ENCODE results near the gene PGK1. TPM values are rescaled to one million over a fixed set of nuclear protein-coding genes. Genes with fewer than 3 reads are reported as not detected.

Gene PGK1
- polyA plus RNA-seq, 1 experiment = 474 TPM

GRCh38 chrX:78129714-78130113 lies 25.7 kb downstream of the PGK1 start:
- DNase-seq (ENCODE audit: low read depth) = no peak
- ChIA-PET CTCF (no interaction called here), POLR2A (interaction anchor here (0.6 kb wide), 1 partner anchor 10 kb away, joined by 3 read pairs; the partner anchor contains the start of gene TAF9B)
- H3K36me3 ChIP-seq (ENCODE audit: control insufficient read depth, insufficient read depth, low read length) = peaks cover 6% of the 10 kb centered on the region
- no peaks in the 10 kb centered on the region for H3K27me3 ChIP-seq (ENCODE audit: control insufficient read depth, insufficient read depth, low read length)
- TF ChIP-seq, protein P1, sequence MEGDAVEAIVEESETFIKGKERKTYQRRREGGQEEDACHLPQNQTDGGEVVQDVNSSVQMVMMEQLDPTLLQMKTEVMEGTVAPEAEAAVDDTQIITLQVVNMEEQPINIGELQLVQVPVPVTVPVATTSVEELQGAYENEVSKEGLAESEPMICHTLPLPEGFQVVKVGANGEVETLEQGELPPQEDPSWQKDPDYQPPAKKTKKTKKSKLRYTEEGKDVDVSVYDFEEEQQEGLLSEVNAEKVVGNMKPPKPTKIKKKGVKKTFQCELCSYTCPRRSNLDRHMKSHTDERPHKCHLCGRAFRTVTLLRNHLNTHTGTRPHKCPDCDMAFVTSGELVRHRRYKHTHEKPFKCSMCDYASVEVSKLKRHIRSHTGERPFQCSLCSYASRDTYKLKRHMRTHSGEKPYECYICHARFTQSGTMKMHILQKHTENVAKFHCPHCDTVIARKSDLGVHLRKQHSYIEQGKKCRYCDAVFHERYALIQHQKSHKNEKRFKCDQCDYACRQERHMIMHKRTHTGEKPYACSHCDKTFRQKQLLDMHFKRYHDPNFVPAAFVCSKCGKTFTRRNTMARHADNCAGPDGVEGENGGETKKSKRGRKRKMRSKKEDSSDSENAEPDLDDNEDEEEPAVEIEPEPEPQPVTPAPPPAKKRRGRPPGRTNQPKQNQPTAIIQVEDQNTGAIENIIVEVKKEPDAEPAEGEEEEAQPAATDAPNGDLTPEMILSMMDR (IDR thresholded peaks at IDR 0.05; ENCODE audit: insufficient read depth, low read depth, low read length) = no peak
- H3K4me3 ChIP-seq (ENCODE audit: low read depth, low read length) = no peak overlapping the region

DNA sequence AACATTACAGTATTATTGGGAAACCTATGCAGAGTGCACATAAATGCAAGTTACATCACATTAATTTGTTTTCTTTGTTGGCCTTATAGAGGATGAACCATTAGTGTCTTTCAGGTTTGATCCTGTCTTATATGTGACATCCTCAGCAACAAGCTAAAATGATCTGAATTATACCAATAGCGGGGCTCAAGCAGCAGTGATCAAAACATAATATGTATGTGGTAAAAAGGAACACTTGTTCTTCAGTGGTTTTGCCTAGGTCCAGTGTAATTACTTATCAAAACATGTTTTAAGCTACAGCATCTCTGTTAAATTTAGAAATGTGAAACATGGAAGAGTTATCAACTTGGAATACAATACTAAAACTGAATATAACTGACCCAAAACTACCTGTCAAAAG lies 26.3 kb downstream of the PGK1 start:
- POLR2A ChIA-PET = no interaction called here
- no peak overlapping the region for H3K4me3 ChIP-seq (ENCODE audit: low read depth, low read length)
- no peak for DNase-seq (ENCODE audit: low read depth)
- H3K36me3 ChIP-seq (ENCODE audit: control insufficient read depth, insufficient read depth, low read length) = peaks cover 1% of the 10 kb centered on the region
- H3K27me3 ChIP-seq (ENCODE audit: control insufficient read depth, insufficient read depth, low read length) = no peaks in the 10 kb centered on the region
- TF ChIP-seq, protein P1 (IDR thresholded peaks at IDR 0.05; ENCODE audit: insufficient read depth, low read depth, low read length) = no peak
- CTCF ChIA-PET = no interaction called here

DNA sequence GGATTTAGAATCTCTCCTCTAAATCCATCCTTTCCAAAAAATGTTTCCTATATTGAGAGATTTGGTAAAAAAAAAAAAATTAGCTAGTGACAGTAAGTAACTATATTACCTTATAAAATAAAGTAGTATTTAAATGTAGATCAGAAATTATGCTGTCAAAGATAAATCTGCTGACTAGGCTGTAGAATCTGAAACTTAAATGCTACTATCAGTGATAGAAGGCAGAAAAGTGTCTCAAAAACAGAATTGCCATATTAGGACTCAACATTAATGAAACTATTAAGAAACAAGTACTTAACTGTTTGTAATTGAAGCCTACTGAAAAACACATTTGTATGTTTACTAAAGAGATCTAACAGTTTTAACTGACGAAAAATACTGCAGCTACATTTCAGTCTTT lies 27.1 kb downstream of the PGK1 start:
- H3K36me3 ChIP-seq (ENCODE audit: control insufficient read depth, insufficient read depth, low read length) = no peaks in the 10 kb centered on the region; the same call in 1 of the 2 replicates
- POLR2A ChIA-PET = no interaction called here
- CTCF ChIA-PET = no interaction called here

GRCh38 chrX:78133238-78133960 lies 29.4 kb downstream of the PGK1 start:
- ChIA-PET CTCF (no interaction called here), POLR2A (no interaction called here)
- TF ChIP-seq, protein P1 (IDR thresholded peaks at IDR 0.05; ENCODE audit: insufficient read depth, low read depth, low read length) = no peak
- Histone ChIP-seq H3K4me3 (ENCODE audit: low read depth, low read length) (no peak overlapping the region), H3K27me3 (ENCODE audit: control insufficient read depth, insufficient read depth, low read length) (no peaks in the 10 kb centered on the region), H3K36me3 (ENCODE audit: control insufficient read depth, insufficient read depth, low read length) (no peaks in the 10 kb centered on the region)
- DNase-seq (ENCODE audit: low read depth) = no peak

More for the DNA sequence above, 27.1 kb downstream of the PGK1 start:
- H3K4me3 ChIP-seq (ENCODE audit: low read depth, low read length) = no peak overlapping the region
- TF ChIP-seq, protein P1 (IDR thresholded peaks at IDR 0.05; ENCODE audit: insufficient read depth, low read depth, low read length) = no peak
- no peaks in the 10 kb centered on the region for H3K27me3 ChIP-seq (ENCODE audit: control insufficient read depth, insufficient read depth, low read length)
- DNase-seq (ENCODE audit: low read depth) = no peak

- no peaks in the 10 kb centered on the region for H3K27me3 ChIP-seq (ENCODE audit: control insufficient read depth, insufficient read depth, low read length)
- peak within 1 kb of the TSS; percentile 77 for H3K4me3 ChIP-seq (ENCODE audit: low read depth, low read length)
- CTCF ChIA-PET = no interaction called here
- no peaks in the 10 kb centered on the region for H3K36me3 ChIP-seq (ENCODE audit: control insufficient read depth, insufficient read depth, low read length)
- POLR2A ChIA-PET = interaction anchor here (0.5 to 0.6 kb wide), 2 partner anchors 10 to 26 kb away, joined by 3 read pairs; no protein-coding TSS in a partner anchor
- TF ChIP-seq, protein P1 (IDR thresholded peaks at IDR 0.05; ENCODE audit: insufficient read depth, low read depth, low read length) = no peak
- peak; percentile 31 for DNase-seq (ENCODE audit: low read depth)
These were observed 35.4 kb downstream of the PGK1 start, which contains the start of gene TAF9B for GRCh38 chrX:78139160-78140123. Gene TAF9B (minus strand): TSS chrX:78139650. CDS start chrX:78139611, 39 bp downstream.

Data from BJ (cell line).